H1 (cell line): ENCODE measurements around the gene CFAP97. TPM values are rescaled to one million over a fixed set of nuclear protein-coding genes. Genes with fewer than 3 reads are reported as not detected.

Source experiments
- CTCF ChIA-PET: fragments of 300-600 bp; sonication (Branson Sonifier 250); formaldehyde crosslinking; loops from one replicate; lab custom pipeline; 2021; ENCODE audit not compliant: partially characterized antibody; lab: Charles Lee
- POLR2A ChIA-PET: fragments of 300-600 bp; sonication (Branson Sonifier 250); formaldehyde crosslinking; loops from one replicate; lab custom pipeline; 2021; ENCODE audit warnings: inconsistent platforms; ENCODE audit not compliant: partially characterized antibody; lab: Charles Lee
- DNase-seq, 2 experiments: peaks; one replicate each; pipeline versions ENCODE4 v3.0.0 to v3.0.0-alpha.2; 2010 to 2022; ENCODE audit warnings: low spot score in 2 of 2, low read depth in 1 of 2, mixed read lengths in 1 of 2
- FAIRE-seq: peaks from 2 replicates; lab custom pipeline; 2011; peaks lifted over from hg19 to GRCh38; lab: Jason Lieb, UNC
- H2AFZ ChIP-seq: 2 replicates; pipeline ENCODE4 v1.8.1; 2012; ENCODE audit warnings: low read length, inconsistent platforms
- H2AK5ac ChIP-seq: 2 replicates; pipeline ENCODE4 v1.6.1; 2013; ENCODE audit warnings: low read depth, low read length
- H2BK120ac ChIP-seq: replicated peaks from 2 replicates; pipeline ENCODE3; 2013; ENCODE audit warnings: low read depth, low read length, inconsistent platforms
- H2BK12ac ChIP-seq: 2 replicates; pipeline ENCODE4 v1.6.1; 2013; ENCODE audit warnings: low read depth, low read length
- H2BK15ac ChIP-seq: 2 replicates; pipeline ENCODE4 v1.6.1; 2013; ENCODE audit warnings: low read length
- H2BK20ac ChIP-seq: 2 replicates; pipeline ENCODE4 v1.6.1; 2013; ENCODE audit warnings: low read length
- H2BK5ac ChIP-seq: 2 replicates; pipeline ENCODE4 v1.6.1; 2013; ENCODE audit warnings: low read depth, low read length
- H3K14ac ChIP-seq: 2 replicates; pipeline ENCODE4 v1.6.1; 2013; ENCODE audit warnings: inconsistent platforms; ENCODE audit not compliant: insufficient read length
- H3K18ac ChIP-seq: 2 replicates; pipeline ENCODE4 v1.6.1; 2013; ENCODE audit warnings: low read length; ENCODE audit errors: extremely low read depth
- H3K23ac ChIP-seq: 2 replicates; pipeline ENCODE4 v1.6.1; 2013; ENCODE audit warnings: inconsistent platforms; ENCODE audit not compliant: insufficient read length
- H3K23me2 ChIP-seq: 2 replicates; pipeline ENCODE4 v1.6.1; 2013; ENCODE audit warnings: low read depth, low read length
- H3K27ac ChIP-seq: 2 replicates; pipeline ENCODE4 v1.6.1; 2011; ENCODE audit warnings: low read depth, low read length, inconsistent platforms
- H3K27me3 ChIP-seq, 4 experiments: replicated peaks in 1 of 4; 1 replicate in 1 of 4; 2 replicates in 3 of 4; pipeline versions ENCODE4 v1.6.1 to v1.8.1; 2011 to 2013; ENCODE audit warnings: low read length in 3 of 4, mild to moderate bottlenecking in 3 of 4, inconsistent platforms in 2 of 4, mixed read lengths in 2 of 4, moderate library complexity in 1 of 4; ENCODE audit not compliant: control insufficient read depth in 3 of 4, insufficient read depth in 3 of 4; ENCODE audit errors: extremely low read depth in 1 of 4
- H3K36me3 ChIP-seq, 4 experiments: 2 replicates each; pipeline versions ENCODE4 v1.6.1 to v1.8.1; 2011 to 2013; ENCODE audit warnings: mild to moderate bottlenecking in 4 of 4, low read length in 3 of 4, moderate library complexity in 2 of 4, control low read depth in 1 of 4, inconsistent platforms in 1 of 4; ENCODE audit not compliant: insufficient read depth in 4 of 4, control insufficient read depth in 2 of 4
- H3K4ac ChIP-seq: replicated peaks from 2 replicates; pipeline ENCODE3; 2013; ENCODE audit warnings: low read length, low read depth, mixed read lengths, inconsistent platforms; ENCODE audit not compliant: insufficient read length
- H3K4me1 ChIP-seq, 4 experiments: replicated peaks in 1 of 4; 1 replicate in 1 of 4; 2 replicates in 3 of 4; pipeline versions ENCODE4 v1.6.1 to v1.8.1; 2011 to 2013; ENCODE audit warnings: low read length in 3 of 4, inconsistent platforms in 2 of 4, mixed read lengths in 1 of 4; ENCODE audit not compliant: insufficient read depth in 4 of 4, control insufficient read depth in 3 of 4
- H3K4me2 ChIP-seq, 2 experiments: 2 replicates each; pipeline versions ENCODE4 v1.6.1 to v1.8.1; 2011 to 2013; ENCODE audit warnings: low read depth in 2 of 2, low read length in 2 of 2, control low read depth in 1 of 2, inconsistent platforms in 1 of 2, mild to moderate bottlenecking in 1 of 2; ENCODE audit not compliant: insufficient read depth in 1 of 2
- H3K4me3 ChIP-seq, 4 experiments: fragments of 200-600, 300-600 bp in 1 of 4; sonication (generic), shearing (Covaris generic), sonication (Bioruptor Twin) in 1 of 4; 2 replicates each; pipeline versions ENCODE4 v1.5.1 to v1.8.1; 2011 to 2016; ENCODE audit warnings: low read length in 4 of 4, low read depth in 3 of 4, control low read depth in 2 of 4, inconsistent platforms in 2 of 4, mild to moderate bottlenecking in 2 of 4, mixed read lengths in 1 of 4, moderate library complexity in 1 of 4; ENCODE audit not compliant: insufficient read depth in 2 of 4; ENCODE audit errors: extremely low read depth in 1 of 4
- H3K56ac ChIP-seq: replicated peaks from 2 replicates; pipeline ENCODE3; 2013; ENCODE audit warnings: low read depth, mild to moderate bottlenecking, mixed read lengths, low read length, inconsistent platforms; ENCODE audit not compliant: insufficient read length
- H3K79me1 ChIP-seq: 2 replicates; pipeline ENCODE4 v1.6.1; 2013; ENCODE audit warnings: low read depth, low read length, control low read depth
- H3K79me2 ChIP-seq, 2 experiments: 2 replicates each; pipeline versions ENCODE4 v1.6.1 to v1.8.1; 2012 to 2013; ENCODE audit warnings: low read length in 2 of 2, mild to moderate bottlenecking in 2 of 2, inconsistent platforms in 1 of 2; ENCODE audit not compliant: insufficient read depth in 2 of 2, control insufficient read depth in 1 of 2
- H3K9ac ChIP-seq, 4 experiments: replicated peaks in 1 of 4; 1 replicate in 1 of 4; 2 replicates in 3 of 4; pipeline versions ENCODE4 v1.6.1 to v1.8.1; 2011 to 2013; ENCODE audit warnings: low read depth in 3 of 4, low read length in 3 of 4, control low read depth in 2 of 4, mild to moderate bottlenecking in 2 of 4, moderate library complexity in 2 of 4, inconsistent platforms in 1 of 4; ENCODE audit errors: extremely low read depth in 1 of 4
- H3K9me3 ChIP-seq, 2 experiments: 2 replicates each; pipeline versions ENCODE4 v1.6.1 to v1.8.1; 2012 to 2013; ENCODE audit warnings: mild to moderate bottlenecking in 2 of 2, moderate library complexity in 2 of 2, control low read depth in 1 of 2, inconsistent platforms in 1 of 2, low read depth in 1 of 2, low read length in 1 of 2, mixed read lengths in 1 of 2; ENCODE audit not compliant: insufficient read depth in 2 of 2
- H4K20me1 ChIP-seq, 2 experiments: replicated peaks in 1 of 2; 2 replicates each; pipeline versions ENCODE3 to v1.8.1; 2011 to 2013; ENCODE audit warnings: inconsistent platforms in 2 of 2, low read length in 2 of 2, mild to moderate bottlenecking in 1 of 2; ENCODE audit not compliant: insufficient read depth in 2 of 2, control insufficient read depth in 1 of 2
- H4K5ac ChIP-seq: 2 replicates; pipeline ENCODE4 v1.6.1; 2013; ENCODE audit warnings: low read length, low read depth, mixed read lengths, inconsistent platforms; ENCODE audit not compliant: insufficient read length
- H4K8ac ChIP-seq: 2 replicates; pipeline ENCODE4 v1.8.0; 2013; ENCODE audit warnings: mild to moderate bottlenecking, moderate library complexity, low read length, inconsistent platforms; ENCODE audit not compliant: insufficient read depth; ENCODE audit errors: extremely low read depth
- H4K91ac ChIP-seq: replicated peaks from 2 replicates; pipeline ENCODE3; 2013; ENCODE audit warnings: low read length, mixed read lengths, inconsistent platforms; ENCODE audit not compliant: insufficient read length
- BACH1 ChIP-seq: IDR thresholded peaks from 2 replicates; pipeline ENCODE4 v1.6.1; 2012; ENCODE audit warnings: low read length, improper control_type of control experiment
- CHD2 ChIP-seq: IDR thresholded peaks from 2 replicates; pipeline ENCODE4 v1.6.1; 2012; ENCODE audit warnings: low read length, improper control_type of control experiment
- CTCF ChIP-seq, 3 experiments: IDR thresholded peaks; 1 replicate in 2 of 3; 2 replicates in 1 of 3; pipeline versions ENCODE4 v1.5.1 to v1.6.1; 2011; ENCODE audit warnings: low read length in 3 of 3, mild to moderate bottlenecking in 3 of 3, inconsistent platforms in 2 of 3, low read depth in 1 of 3, moderate library complexity in 1 of 3; ENCODE audit not compliant: insufficient read depth in 1 of 3; ENCODE audit errors: control extremely low read depth in 1 of 3
- GABPA ChIP-seq: IDR thresholded peaks from 2 replicates; pipeline ENCODE4 v1.6.1; 2011; ENCODE audit warnings: mild to moderate bottlenecking, low read length, moderate library complexity, borderline replicate concordance; ENCODE audit not compliant: insufficient read depth
- HDAC2 ChIP-seq, 2 experiments: fragments of 300-600 bp in 1 of 2; sonication (generic) in 1 of 2; IDR thresholded peaks; 2 replicates each; pipeline ENCODE4 v1.6.1; 2011 to 2012; ENCODE audit warnings: low read depth in 2 of 2, low read length in 2 of 2, mild to moderate bottlenecking in 2 of 2, moderate library complexity in 2 of 2, borderline replicate concordance in 1 of 2, inconsistent platforms in 1 of 2
- JUN ChIP-seq: IDR thresholded peaks from 2 replicates; pipeline ENCODE4 v1.6.1; 2011; ENCODE audit warnings: low read depth, mild to moderate bottlenecking, improper control_type of control experiment, low read length
- RAD21 ChIP-seq, 2 experiments: IDR thresholded peaks in 1 of 2; conservative IDR thresholded peaks in 1 of 2; 2 replicates each; pipeline ENCODE4 v1.6.1; 2011; ENCODE audit warnings: low read depth in 2 of 2, low read length in 2 of 2, improper control_type of control experiment in 1 of 2, inconsistent platforms in 1 of 2, mild to moderate bottlenecking in 1 of 2, moderate library complexity in 1 of 2
- RFX5 ChIP-seq: IDR thresholded peaks from 2 replicates; pipeline ENCODE4 v1.6.1; 2011; ENCODE audit warnings: low read depth, low read length, improper control_type of control experiment, borderline replicate concordance
- SP2 ChIP-seq: IDR thresholded peaks from 2 replicates; pipeline ENCODE4 v1.6.1; 2012; ENCODE audit warnings: mild to moderate bottlenecking, low read length, inconsistent platforms
- TAF1 ChIP-seq: IDR thresholded peaks from 2 replicates; pipeline ENCODE4 v1.6.1; 2011; ENCODE audit warnings: mild to moderate bottlenecking, low read depth, low read length
- WGBS, 2 experiments: shearing (Covaris generic) in 1 of 2; methylation state at CpG; one replicate each; pipeline versions ENCODE4 v1.1.6 to v1.1.7; 2013 to 2015; ENCODE audit warnings: low lambda C conversion rate in 2 of 2, mixed read lengths in 2 of 2, inconsistent platforms in 1 of 2, low coverage in 1 of 2, missing lambda C conversion rate in 1 of 2; ENCODE audit not compliant: insufficient replicate concordance in 2 of 2, insufficient coverage in 1 of 2, insufficient read length in 1 of 2; ENCODE audit errors: extremely low coverage in 1 of 2, missing lambda C conversion rate in 1 of 2; 5-methylcytosine and 5-hydroxymethylcytosine counted together
- polyA plus RNA-seq, 7 experiments: library from polyadenylated mRNA; depleted of rRNA in 3 of 7; stranded (reverse) in 5 of 7; unstranded in 2 of 7; fragments of >200 nt in 5 of 7; fragments of 200-250 nt in 2 of 7; gene quantifications; 1 replicate in 5 of 7; 2 replicates in 1 of 7; 4 replicates in 1 of 7; pipeline versions ENCODE4 v1.2.1 to v1.2.3, GENCODE V29; 2011 to 2013; ENCODE audit warnings: missing spikeins in 2 of 7, mixed read lengths in 2 of 7
- total RNA-seq: library from RNA; stranded (reverse); fragmentation: NEBNext Ultra II Directional; extraction: Animal tissue kit (Norgen Biotek cat#: 25700); gene quantifications from 2 replicates; pipeline ENCODE4 v1.2.1, GENCODE V29; 2021

CFAP97 gene
- total and polyA plus RNA-seq, 2 of the 8 experiments (the other 6 are each of a cell fraction or from before 2014, with no cell fraction given): 9.2 to 40.4 TPM

- no peak overlapping the region for H3K4me3 ChIP-seq
- no peak overlapping the region for H4K8ac ChIP-seq
- WGBS, 2 experiments: 85% methylated on average over 4 of the region's 4 CpGs; no CpG with 5 or more reads in 1 of the 2 experiments
- H2BK12ac ChIP-seq: 0 out of 2 replicates have a peak overlapping the region, but pooled peaks have one; percentile 27
- FAIRE-seq (no peak), DNase-seq (peak in 1 of 2 experiments; percentile 43)
- H3K18ac ChIP-seq: no peak overlapping the region
- 0 out of 2 replicates have a peak overlapping the region, but pooled peaks have one; percentile 26 for H2AK5ac ChIP-seq
- ChIA-PET POLR2A (interaction anchor here (1.0 to 1.2 kb wide), 2 partner anchors 11 to 18 kb away, joined by 3 read pairs; no protein-coding TSS in a partner anchor), CTCF (interaction anchor here (0.5 to 2.5 kb wide), 20 partner anchors 9 to 160 kb away, joined by 3 to 10 read pairs (median 3); no protein-coding TSS in a partner anchor)
- no peaks in the 10 kb centered on the region for H3K27me3 ChIP-seq
- no peaks in the 10 kb centered on the region for H3K9me3 ChIP-seq
- no peaks in the 10 kb centered on the region; a peak in 1 of 7 replicates for H3K4me1 ChIP-seq
- no peaks in the 10 kb centered on the region; a peak in 1 of 8 replicates for H3K36me3 ChIP-seq
- no peak overlapping the region for H3K4ac ChIP-seq
- H3K23ac ChIP-seq: no peak overlapping the region
- H4K91ac ChIP-seq: no peak overlapping the region
- no peak overlapping the region for H3K14ac ChIP-seq
- H2AFZ ChIP-seq: no peak overlapping the region
- H2BK20ac ChIP-seq: no peak overlapping the region
- H2BK5ac ChIP-seq: no peak overlapping the region
- no peak overlapping the region; a peak in 1 of 7 replicates for H3K9ac ChIP-seq
- no peak overlapping the region for H2BK15ac ChIP-seq
- H3K79me1 ChIP-seq: peaks cover 12% of the 10 kb centered on the region; the same call in 1 of the 2 replicates
- H3K56ac ChIP-seq: no peak overlapping the region
- peaks cover 0 to 37% of the 10 kb centered on the region in 2 experiments; a peak in 3 of 4 replicates for H3K79me2 ChIP-seq
- no peak overlapping the region for H4K5ac ChIP-seq
- H3K4me2 ChIP-seq: no peak overlapping the region
- no peak overlapping the region for H2BK120ac ChIP-seq
- H3K23me2 ChIP-seq: no peaks in the 10 kb centered on the region
- peaks cover 4 to 7% of the 10 kb centered on the region in 2 experiments for H4K20me1 ChIP-seq
- H3K27ac ChIP-seq: no peak overlapping the region
- TF ChIP-seq RFX5: no peak
- no peak for TF ChIP-seq SP2
- no peak for TF ChIP-seq TAF1
- TF ChIP-seq BACH1: no peak
- peak in 1 of 3 experiments; percentile 28; a peak in 2 of 4 replicates for TF ChIP-seq CTCF (IDR thresholded peaks at IDR 0.05; ENCODE audit: control extremely low read depth in 1 of 3, insufficient read depth in 1 of 3, low read depth in 1 of 3, low read length in 3 of 3)
- no peak for TF ChIP-seq GABPA
- no peak for TF ChIP-seq CHD2
- no peak for TF ChIP-seq JUN
- no peak for TF ChIP-seq HDAC2 (IDR thresholded peaks at IDR 0.05; ENCODE audit: borderline replicate concordance in 1 of 2, low read depth in 2 of 2, low read length in 2 of 2)
- TF ChIP-seq RAD21 (IDR thresholded peaks at IDR 0.05 in 1 of 2, conservative IDR thresholded peaks at IDR 0.05 in 1 of 2; ENCODE audit: low read depth in 2 of 2, low read length in 2 of 2): peak; percentile 36 to 53; a peak in 3 of 4 replicates
Observed at GRCh38 chr4:185227131-185227551, 23.3 kb upstream of the CFAP97 start.
